Activated T-cell treated with anti-CD3 and anti-CD28 coated beads, Interleukin-2, amount 50 U/mL, for 48 hours (primary cell): ENCODE data around the gene PBX3.
A peak's percentile ranks its signal among the peaks of the same experiment; 100 is the strongest.

Experiments used
- DNase-seq, 2 experiments: peaks; one replicate each; pipeline ENCODE4 v3.0.0-alpha.2; 2020

The PBX3 gene

DNA sequence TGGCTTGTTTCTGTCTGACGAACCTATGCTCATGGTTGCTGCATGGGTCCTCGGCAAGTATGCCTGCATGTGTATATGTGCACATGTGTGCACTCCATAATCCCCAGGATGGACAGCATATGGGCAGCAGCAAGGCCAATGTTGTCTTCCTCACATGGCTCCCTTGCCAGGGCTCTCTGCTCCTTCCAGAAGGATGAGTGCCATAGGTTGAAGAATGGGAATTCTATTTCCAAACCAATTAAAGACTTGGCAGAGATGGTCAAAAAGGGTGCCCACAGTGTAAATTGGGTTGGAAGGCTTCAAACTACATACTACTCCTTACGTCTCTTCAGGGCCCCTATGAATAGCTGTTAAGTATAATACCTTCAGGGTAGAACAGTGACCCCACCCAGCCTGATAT lies 212.1 kb downstream of the PBX3 start:
- DNase-seq, result no peak

DNA sequence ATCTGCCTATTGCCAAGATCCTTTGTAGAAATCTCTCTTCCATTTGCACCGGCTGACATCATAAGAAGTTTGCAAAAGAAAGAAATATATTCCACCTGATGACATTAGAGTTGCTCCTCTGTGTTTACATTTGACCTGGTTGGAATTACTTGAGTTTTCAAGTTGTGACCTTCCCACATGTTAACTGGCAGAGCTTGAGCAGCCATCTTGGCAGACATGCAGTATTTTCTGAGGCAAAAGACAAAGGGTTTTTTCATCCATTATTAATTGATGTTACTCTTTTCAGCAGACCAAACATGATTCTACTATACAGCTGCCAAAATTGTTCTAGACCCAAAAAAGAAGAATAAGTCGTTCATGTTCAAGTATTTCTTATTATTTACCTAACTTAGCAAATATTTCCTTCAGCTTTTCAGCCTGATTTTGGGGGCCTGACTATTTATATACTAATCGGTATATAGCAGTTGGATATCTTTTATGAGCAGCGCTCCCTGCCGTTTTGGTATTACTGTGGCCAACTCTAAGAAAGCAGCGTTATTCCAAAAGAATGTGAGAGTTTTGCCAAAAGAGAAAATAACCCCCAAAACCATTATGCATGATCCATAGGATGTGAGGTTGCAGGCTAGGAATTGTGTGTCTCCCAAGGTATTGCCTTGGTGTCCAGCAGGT lies 212.9 kb downstream of the PBX3 start:
- DNase-seq, result no peak

- DNase-seq, result no peak
Observed at GRCh38 chr9:125960626-125961025, 213.5 kb downstream of the PBX3 start.

DNA sequence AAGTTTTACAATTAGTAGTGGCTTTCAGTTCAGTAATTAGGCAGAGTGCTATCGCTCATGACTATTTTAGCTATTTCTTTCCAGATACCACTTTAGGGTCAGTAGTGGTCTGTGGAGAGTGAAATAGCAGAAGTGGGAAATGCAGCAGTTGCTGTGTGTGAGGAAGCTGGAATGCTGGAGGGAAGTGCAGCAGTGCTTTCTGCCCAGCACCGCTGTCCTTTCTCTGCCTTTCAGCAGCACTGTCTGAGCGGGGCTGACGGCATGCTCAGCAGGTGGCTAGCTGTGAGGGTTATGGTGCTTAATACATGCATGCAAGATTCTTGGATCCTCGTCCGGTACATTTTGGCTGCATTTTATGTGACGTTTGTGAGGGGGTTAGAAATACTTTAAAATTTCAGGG lies 213.9 kb downstream of the PBX3 start:
- DNase-seq, result no peak

- DNase-seq, result no peak
Observed at GRCh38 chr9:125963932-125964331, 216.8 kb downstream of the PBX3 start.

GRCh38 chr9:125964702-125965225 lies 217.6 kb downstream of the PBX3 start:
- DNase-seq, result no peak

GRCh38 chr9:125965477-125965876 lies 218.3 kb downstream of the PBX3 start:
- no peak for DNase-seq

- DNase-seq, result no peak
Observed at GRCh38 chr9:125966466-125966865, 219.3 kb downstream of the PBX3 start.

- DNase-seq, result no peak
Observed at GRCh38 chr9:125966959-125967711, 220.0 kb downstream of the PBX3 start.

GRCh38 chr9:125968714-125969374 lies 221.7 kb downstream of the PBX3 start:
- DNase-seq, result no peak

DNA sequence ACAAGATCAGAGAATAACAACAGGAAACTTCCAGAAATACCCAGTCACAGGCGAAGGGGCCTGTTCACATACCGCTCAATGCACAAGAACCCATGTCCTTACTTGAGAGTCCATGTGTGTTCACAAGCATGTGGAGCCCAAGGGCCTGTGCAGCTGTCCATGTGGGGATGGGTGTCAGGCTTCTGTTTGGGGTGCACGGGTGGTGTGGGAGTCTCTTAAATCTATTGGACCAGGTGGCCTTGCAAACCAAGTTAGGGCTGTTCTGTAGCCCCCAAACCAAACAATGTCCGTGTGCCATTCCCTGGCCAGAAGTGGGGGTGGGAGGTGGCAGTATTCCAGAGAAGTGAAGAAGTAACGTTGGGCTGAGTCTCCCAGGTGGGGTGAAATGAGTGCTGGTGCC lies 222.3 kb downstream of the PBX3 start:
- DNase-seq, result no peak

- DNase-seq, result no peak
Observed at GRCh38 chr9:125969868-125970267, 222.7 kb downstream of the PBX3 start.

- DNase-seq, result no peak
Observed at GRCh38 chr9:125970340-125970739, 223.2 kb downstream of the PBX3 start.

GRCh38 chr9:125971050-125971449 lies 223.9 kb downstream of the PBX3 start:
- no peak for DNase-seq

GRCh38 chr9:125972012-125972729 lies 225.0 kb downstream of the PBX3 start:
- no peak for DNase-seq

DNA sequence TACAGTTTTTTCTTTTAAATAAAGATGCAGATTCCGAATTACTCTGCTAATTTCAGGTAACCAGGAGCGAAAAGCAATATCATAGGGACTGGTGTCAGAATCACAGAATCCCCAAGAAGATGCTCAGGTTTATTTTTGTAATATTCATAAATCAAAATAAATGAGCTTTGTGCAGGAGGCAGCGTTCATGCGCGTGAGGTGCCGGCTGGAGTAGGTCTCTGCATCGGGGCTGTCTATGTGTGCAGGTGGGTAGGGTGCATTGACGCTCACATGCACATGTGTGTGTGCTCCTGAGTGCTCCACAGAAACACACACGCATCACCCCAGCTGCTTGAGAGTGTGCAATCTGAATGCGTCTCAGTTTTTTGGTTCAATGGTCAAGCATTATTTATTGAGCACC lies 226.4 kb downstream of the PBX3 start:
- no peak for DNase-seq

- DNase-seq, result no peak
Observed at GRCh38 chr9:125974705-125975104, 227.5 kb downstream of the PBX3 start.

DNA sequence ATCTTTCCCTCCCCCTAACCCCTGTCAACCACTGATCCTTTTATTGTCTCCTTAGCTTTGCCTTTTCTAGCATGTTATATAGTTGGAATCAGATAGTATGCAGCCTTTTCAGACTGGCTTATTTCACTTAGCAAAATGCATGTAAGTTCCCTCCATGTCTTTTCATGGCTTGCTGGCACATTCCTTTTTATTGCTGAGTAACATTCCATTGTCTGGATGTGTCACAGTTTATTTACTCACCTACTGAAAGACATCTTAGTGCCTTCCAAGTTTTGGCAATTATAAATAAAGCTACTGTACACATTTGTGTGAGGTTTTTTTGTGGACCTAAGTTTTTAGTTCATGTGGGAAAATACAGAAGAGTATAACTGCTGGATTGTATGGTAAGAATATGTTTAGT lies 230.1 kb downstream of the PBX3 start:
- no peak for DNase-seq

DNA sequence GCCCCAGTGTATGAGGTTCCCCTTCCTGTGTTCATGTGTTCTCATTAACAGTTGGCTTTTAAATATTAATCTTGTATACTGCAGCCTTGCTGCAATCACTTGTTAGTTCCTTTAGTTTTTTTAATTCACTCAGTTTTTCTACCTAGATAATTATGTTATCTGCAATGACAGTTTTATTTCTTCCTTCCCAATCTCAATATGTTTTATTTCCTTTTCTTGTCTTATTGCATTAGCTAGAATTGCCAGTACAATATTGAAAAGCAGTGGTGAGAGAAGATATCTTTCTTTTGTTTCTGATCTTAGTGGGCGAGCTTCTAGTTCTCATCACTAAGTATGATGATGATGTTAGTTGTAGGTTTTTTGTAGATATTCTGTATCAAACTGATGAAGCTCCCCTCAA lies 232.2 kb downstream of the PBX3 start:
- no peak for DNase-seq

GRCh38 chr9:125982798-125983406 lies 235.7 kb downstream of the PBX3 start:
- DNase-seq, result peak in 1 of 2 experiments; percentile 10

DNA sequence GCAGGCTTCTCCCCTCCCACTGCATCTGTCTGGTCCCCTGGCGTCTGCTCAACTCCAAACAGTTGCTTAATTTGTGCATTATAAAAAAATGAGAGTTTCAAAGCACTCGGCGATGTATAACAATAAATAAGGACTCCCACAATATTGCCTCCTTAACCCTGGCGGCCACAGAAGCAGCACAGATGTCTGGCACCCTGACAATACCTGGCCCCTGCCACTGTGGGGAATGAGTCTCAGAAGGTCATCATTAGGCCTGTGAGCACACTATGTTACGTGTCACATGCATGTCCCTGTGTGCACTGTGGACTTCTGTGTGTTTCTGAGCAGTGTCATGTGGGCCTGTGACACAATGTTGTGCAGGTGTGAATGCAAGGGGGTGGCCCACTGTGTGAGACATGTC lies 236.5 kb downstream of the PBX3 start:
- DNase-seq, result no peak

DNA sequence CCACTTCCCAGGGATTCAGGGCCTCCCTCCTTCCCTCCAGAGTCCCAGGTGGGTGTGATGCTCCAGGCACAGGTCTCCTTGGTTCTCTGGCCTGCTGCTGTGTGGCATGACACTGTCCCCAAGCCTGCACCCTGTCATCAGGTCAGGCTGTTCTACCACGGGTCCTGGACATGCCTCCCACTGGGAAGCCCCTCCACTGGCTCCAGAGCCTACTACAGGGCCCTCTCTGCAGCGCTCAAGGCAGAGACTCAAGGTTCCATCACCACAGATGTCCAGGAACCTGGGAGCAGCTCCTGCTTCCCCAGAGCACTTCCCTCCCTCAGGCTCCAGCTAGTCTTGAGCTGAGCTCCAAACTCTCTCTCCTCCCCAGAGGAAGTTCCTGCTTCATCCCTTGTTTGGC lies 237.3 kb downstream of the PBX3 start:
- no peak for DNase-seq
